Activated CD4-positive, alpha-beta T cell treated with anti-CD3 and anti-CD28 coated beads, Interleukin-2, Interleukin-4, amounts not matched to agents 100 ng/mL and 50 ng/mL, durations not matched to agents 16 hours and 8 hours (primary cell): ENCODE measurements around the gene KLK11.
"Not testable (repeated sequence)": the region's sequence is repeated elsewhere in the genome, so short reads cannot be mapped to it uniquely, and the experiment has no call there.

Experiments used
- DNase-seq: peaks from one replicate; pipeline ENCODE4 v3.0.0-alpha.2; 2020; ENCODE audit warnings: low spot score

The KLK11 gene

GRCh38 chr19:51003316-51003715 lies 23.1 kb downstream of the KLK11 start:
- DNase-seq: no peak

- peak; percentile 31 for DNase-seq
Measured at GRCh38 chr19:51002542-51003311, 23.7 kb downstream of the KLK11 start.

DNA sequence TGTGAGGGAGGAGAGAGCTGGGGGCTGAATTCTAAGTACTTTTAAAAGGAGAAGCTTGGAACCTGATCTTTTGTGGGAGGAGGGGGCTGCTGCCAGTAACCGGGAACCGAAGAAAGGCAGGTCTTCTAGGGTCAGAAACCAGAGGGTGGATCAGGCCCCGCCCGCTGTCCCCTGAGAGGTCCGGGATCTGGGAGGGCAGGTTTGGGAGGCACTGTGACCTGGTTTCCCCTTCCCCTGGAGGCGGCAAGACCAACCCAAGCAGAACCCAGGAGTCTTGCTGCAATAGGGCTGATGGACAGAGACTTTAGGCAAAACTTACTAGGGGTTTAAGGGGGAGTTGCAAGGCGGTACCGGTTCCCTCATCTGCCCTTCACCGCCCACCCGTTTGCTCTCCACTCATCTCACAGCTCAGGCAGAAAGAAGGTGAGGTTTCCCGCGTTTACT lies 24.3 kb downstream of the KLK11 start:
- DNase-seq: no peak

DNA sequence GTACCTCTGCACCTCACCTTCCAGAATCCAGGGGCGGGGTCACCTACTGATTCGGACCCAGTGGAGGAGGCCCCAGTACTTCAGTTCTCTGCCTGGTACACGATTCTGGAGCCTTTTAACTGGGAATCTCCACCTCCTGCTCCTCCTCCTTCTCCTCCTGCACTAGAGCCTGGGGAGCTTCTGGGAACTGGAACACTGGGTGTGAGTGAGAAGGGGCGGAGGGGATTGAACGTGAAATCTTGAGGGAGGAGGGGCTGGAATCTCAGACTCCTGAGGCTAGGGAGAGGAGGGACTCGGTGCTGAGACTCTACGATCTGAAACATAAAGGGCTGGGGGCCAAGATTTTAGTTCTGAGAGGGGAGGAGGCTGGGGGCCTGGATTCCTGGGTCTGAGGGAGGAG lies 24.9 kb downstream of the KLK11 start, which contains the start of gene KLK8:
KLK8 (minus strand) TSS at position 90 of the 400 bp plus-strand sequence. CDS start 437 bp downstream, outside the sequence.
- DNase-seq: no peak

GRCh38 chr19:51000981-51001380 lies 25.4 kb downstream of the KLK11 start:
- no peak for DNase-seq

- DNase-seq: no peak
Measured at GRCh38 chr19:51000426-51000825, 26.0 kb downstream of the KLK11 start.

DNA sequence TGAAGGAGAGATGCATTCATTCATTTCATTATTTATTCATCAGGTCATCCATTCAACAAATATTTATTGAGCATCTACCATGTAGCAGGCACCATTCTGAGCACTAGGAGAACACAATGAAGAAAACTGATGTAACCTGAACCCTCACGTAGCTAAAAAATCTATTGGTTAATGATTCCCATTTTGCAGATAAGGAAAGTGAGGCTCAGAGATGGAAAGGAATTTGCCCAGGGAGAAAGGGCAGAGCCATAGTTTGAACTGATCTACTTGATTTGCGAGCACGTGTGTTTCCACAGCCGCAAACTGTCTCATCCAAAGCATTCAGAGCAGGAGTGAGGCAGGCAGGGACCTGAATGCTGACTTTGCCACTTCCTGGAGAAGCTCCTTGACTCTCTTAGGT lies 27.7 kb downstream of the KLK11 start:
- DNase-seq: no peak

- no peak for DNase-seq
Measured at GRCh38 chr19:50998061-50998460, 28.4 kb downstream of the KLK11 start.

GRCh38 chr19:50994129-50994528 lies 32.3 kb downstream of the KLK11 start:
- no peak for DNase-seq

GRCh38 chr19:50992666-50993035 lies 33.8 kb downstream of the KLK11 start:
- DNase-seq: no peak

GRCh38 chr19:50984416-50984815 lies 42.0 kb downstream of the KLK11 start:
- not testable (repeated sequence) for DNase-seq

DNA sequence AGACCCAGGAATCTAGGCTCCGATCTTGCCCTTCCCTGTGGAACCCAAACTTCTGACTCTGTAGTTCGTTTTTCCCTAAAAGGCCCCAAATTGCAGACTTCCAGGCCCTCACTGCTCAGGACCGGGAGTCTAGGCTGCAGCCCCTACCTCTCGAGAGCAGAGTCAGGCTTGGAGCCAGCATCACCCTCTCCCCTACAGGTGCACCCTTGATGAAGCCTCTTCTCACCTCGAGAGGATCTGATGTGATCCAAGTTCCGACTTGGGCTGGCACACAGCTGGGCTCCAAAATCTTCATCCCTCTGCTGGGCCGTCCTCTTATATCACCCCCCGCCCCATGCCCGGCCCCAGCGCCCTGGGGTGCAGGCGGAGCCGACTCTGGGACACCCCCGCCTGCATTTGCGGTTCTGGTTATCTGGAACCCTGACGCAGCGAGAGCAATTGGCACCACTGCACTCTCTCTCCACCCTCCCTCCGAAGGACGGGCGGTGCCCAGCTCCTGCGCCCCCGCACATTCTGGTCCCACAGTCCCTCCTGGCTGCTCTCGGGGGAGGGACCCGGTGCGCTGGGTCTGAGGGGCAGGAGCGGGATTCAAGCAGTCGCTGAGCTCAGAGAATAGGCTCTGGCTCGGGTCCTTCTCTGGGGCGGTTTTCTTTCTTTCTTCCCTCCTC lies 42.7 kb downstream of the KLK11 start, which contains the start of gene KLK7:
KLK7 (minus strand) TSS at position 293 of the 668 bp plus-strand sequence. CDS start 1,518 bp downstream, outside the sequence.
- DNase-seq: no peak

- no peak for DNase-seq
Measured at GRCh38 chr19:50982186-50982585, 44.2 kb downstream of the KLK11 start.

- DNase-seq: no peak
Measured at GRCh38 chr19:50981587-50982146, 44.7 kb downstream of the KLK11 start.

GRCh38 chr19:50980208-50980607 lies 46.2 kb downstream of the KLK11 start:
- no peak for DNase-seq

DNA sequence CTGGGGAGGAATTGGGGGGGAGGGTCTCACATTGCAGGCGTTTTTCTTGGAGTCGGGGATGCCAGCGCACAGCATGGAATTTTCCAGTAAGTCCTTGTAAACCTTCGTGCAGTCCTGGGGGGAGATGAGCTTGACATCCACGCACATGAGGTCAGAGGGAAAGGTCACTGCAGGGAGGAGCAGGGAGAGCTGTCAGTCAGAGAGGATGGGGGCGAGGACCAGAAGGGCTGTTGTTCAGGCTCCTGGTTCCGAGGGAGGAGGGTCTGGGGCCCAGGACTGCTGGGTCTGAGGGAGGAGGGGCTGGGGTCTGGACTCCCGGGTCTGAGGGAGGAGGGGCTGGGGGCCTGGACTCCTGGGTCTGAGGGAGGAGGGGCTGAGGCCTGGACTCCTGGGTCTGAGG lies 46.7 kb downstream of the KLK11 start:
- DNase-seq: no peak

DNA sequence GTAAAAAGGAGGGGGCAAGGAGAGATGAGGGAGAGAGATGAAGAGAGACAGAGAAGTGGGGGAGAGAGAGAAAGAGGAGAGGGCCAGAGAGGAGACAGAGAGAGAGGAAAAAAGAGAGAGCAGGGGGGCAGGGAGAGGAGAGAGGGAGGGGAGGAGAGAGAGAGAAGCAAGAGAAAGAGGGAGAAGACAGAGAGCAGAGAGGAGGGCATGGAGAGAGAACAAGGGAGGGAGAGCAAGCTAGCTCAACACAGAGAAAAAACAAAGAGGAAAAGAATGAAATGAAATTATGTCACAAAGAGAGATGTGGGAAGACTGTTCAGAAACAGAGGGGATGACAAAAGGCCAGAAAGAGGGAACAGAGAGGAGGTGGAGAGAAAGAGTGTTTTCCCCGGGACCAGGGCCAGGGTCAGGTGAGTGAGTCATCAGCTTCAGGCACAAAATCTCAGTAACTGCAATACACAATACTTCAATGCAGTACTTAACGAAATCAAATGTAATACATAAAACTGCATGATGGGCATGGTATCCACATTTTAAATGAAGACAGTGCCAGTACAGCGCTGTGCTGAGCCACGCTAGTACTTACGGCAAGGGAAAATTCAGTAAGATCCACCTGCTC lies 47.5 kb downstream of the KLK11 start:
- no peak for DNase-seq

- no peak for DNase-seq
Measured at GRCh38 chr19:50977626-50978025, 48.8 kb downstream of the KLK11 start.

- no peak for DNase-seq
Measured at GRCh38 chr19:50975766-50976165, 50.6 kb downstream of the KLK11 start.

GRCh38 chr19:50974702-50975556 lies 51.5 kb downstream of the KLK11 start:
- no peak for DNase-seq

DNA sequence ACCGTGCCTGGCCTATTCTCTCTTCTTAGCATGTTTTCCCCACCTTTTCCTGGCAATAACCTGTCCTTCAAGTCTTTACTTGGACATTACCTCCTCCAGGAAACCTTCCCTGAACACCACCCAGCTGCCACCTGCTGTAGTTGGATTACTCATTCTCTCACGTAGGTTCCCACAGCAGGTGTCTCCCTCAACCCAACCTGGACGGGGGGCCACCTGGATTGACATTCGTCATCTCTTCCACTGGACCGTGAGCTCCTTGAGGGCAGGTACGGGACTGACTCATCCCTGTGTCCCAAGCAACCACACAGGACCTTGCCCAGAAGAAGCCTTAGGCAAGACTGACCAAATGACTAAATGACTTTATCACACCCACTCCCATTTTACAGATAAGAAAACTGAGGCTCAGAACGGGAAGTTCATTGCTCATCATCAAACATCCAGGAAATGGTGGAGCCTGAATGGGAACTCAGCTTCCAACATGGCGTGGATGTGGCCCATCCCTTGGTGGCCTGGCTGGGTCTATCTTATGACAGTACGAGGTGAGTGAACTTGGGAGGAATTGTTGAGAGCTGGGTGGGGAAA lies 53.5 kb downstream of the KLK11 start:
- DNase-seq: no peak
